Vagina (tissue), 2 donors: ENCODE data around the gene TMTC2.

Experiments
- POLR2A ChIP-seq, 2 donors: fragments of 450-650 bp; IDR thresholded peaks; one replicate each; pipeline ENCODE4 v1.6.1; 2017; ENCODE audit warnings: antibody characterized with exemption in 2 of 2, mild to moderate bottlenecking in 2 of 2, moderate library complexity in 2 of 2
- TF ChIP-seq, protein P1 (sequence below), 3 experiments: fragments of 450-650 bp in 2 of 3; fragments of 200-600 bp in 1 of 3; sonication (generic) in 1 of 3; IDR thresholded peaks; one replicate each; pipeline ENCODE4 v1.5.1; 2017 to 2019; ENCODE audit warnings: antibody characterized with exemption in 3 of 3, mild to moderate bottlenecking in 2 of 3, moderate library complexity in 2 of 3

DNA sequence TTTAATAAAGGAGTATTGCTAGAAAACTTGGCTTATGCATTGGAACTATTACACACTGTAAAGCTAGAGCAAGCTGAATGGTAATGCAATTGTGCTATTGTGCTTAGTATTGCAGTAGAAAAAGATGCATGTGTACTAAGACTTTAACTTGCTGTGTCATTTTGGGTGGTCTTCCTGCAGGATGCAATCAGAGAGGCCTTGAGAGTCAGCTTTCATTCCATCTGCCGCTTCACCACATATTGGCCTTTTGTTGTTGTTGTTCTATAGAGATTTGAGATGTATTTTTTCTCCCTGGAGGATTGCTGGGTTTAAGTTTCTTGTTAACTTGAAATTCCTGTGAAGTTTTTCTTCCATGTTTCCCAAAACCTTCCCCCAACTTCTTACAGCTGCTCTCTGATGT is 449.7 kb downstream of the TMTC2 start:
- TF ChIP-seq, protein P1, sequence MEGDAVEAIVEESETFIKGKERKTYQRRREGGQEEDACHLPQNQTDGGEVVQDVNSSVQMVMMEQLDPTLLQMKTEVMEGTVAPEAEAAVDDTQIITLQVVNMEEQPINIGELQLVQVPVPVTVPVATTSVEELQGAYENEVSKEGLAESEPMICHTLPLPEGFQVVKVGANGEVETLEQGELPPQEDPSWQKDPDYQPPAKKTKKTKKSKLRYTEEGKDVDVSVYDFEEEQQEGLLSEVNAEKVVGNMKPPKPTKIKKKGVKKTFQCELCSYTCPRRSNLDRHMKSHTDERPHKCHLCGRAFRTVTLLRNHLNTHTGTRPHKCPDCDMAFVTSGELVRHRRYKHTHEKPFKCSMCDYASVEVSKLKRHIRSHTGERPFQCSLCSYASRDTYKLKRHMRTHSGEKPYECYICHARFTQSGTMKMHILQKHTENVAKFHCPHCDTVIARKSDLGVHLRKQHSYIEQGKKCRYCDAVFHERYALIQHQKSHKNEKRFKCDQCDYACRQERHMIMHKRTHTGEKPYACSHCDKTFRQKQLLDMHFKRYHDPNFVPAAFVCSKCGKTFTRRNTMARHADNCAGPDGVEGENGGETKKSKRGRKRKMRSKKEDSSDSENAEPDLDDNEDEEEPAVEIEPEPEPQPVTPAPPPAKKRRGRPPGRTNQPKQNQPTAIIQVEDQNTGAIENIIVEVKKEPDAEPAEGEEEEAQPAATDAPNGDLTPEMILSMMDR (IDR thresholded peaks at IDR 0.05): no peak
- TF ChIP-seq POLR2A (IDR thresholded peaks at IDR 0.05): no peak
